ENCODE measurements around the gene PRR16.

DNA sequence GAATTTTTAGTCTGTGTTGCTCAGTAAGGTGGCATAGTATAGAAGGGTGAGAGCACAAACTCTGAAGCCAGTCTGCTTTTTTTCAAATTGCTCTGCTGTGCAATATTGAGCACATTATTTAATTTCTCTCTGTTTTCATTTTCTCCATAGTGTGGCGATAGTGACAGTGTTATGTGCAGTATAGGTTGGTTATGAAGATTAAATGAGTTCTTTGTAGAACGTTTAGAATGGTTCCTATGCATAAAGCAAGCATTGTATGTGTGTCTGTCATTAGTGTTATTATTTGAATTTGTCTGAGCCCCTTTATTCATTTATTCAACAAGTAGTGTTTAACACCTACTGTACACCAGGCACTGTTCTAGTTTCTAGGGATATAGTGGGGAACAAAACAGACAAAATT is 9.2 kb downstream of the PRR16 start:
- TF ChIP-seq CTCF (IDR thresholded peaks at IDR 0.05) (no peak), POLR2A (IDR thresholded peaks at IDR 0.05) (no peak)
